Measurements from ENCODE around the gene CDCA4.

CDCA4 gene

GRCh38 chr14:104982548-104983230 is 38.2 kb downstream of the CDCA4 start:
- TF ChIP-seq GATA2 (IDR thresholded peaks at IDR 0.05; ENCODE audit: low read depth, low read length) (no peak), GATA3 (IDR thresholded peaks at IDR 0.05; ENCODE audit: low read depth, low read length) (no peak)

GRCh38 chr14:104981699-104982541 is 39.0 kb downstream of the CDCA4 start:
- TF ChIP-seq GATA2 (IDR thresholded peaks at IDR 0.05; ENCODE audit: low read depth, low read length) (no peak), GATA3 (IDR thresholded peaks at IDR 0.05; ENCODE audit: low read depth, low read length) (no peak)

GRCh38 chr14:104980611-104981531 is 40.0 kb downstream of the CDCA4 start:
- TF ChIP-seq GATA2 (IDR thresholded peaks at IDR 0.05; ENCODE audit: low read depth, low read length) (no peak), GATA3 (IDR thresholded peaks at IDR 0.05; ENCODE audit: low read depth, low read length) (no peak)

DNA sequence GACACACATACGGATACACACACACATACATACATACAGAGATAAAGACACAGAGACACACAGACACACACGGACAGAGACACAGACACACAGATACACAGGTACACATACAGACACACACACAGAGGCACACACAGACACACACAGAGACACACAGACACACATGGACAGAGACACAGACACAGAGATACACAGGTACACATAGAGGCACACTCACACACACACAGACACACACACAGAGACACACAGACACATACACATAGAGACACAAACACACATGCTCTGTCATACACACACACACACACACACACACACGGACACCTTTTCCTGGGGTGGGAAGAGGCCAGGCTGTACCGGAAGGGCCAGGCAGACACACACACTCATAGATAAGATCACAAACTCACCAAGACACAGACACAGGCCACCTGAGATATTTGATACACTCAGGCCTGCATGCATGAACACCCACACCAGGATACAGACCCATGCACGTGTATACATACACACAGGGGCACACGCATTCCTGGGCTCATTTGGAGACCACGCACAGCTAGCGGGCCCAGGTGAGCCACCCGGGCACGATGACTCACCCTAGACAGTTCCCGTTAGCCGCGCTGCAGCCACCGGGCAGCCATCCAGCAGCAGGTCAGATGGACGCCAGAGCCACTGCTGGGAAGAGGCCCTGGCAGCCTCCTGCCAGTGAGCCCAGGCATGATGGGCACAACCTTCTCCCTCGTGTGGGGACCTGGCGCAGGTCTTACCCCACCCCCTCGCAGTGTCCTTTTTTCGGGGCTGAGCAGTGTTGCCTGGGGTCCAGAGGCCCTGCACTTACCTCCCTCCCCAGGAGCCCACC is 40.9 kb downstream of the CDCA4 start:
- TF ChIP-seq GATA3 (IDR thresholded peaks at IDR 0.05; ENCODE audit: low read depth, low read length) (no peak), GATA2 (IDR thresholded peaks at IDR 0.05; ENCODE audit: low read depth, low read length) (peak; percentile 74)

DNA sequence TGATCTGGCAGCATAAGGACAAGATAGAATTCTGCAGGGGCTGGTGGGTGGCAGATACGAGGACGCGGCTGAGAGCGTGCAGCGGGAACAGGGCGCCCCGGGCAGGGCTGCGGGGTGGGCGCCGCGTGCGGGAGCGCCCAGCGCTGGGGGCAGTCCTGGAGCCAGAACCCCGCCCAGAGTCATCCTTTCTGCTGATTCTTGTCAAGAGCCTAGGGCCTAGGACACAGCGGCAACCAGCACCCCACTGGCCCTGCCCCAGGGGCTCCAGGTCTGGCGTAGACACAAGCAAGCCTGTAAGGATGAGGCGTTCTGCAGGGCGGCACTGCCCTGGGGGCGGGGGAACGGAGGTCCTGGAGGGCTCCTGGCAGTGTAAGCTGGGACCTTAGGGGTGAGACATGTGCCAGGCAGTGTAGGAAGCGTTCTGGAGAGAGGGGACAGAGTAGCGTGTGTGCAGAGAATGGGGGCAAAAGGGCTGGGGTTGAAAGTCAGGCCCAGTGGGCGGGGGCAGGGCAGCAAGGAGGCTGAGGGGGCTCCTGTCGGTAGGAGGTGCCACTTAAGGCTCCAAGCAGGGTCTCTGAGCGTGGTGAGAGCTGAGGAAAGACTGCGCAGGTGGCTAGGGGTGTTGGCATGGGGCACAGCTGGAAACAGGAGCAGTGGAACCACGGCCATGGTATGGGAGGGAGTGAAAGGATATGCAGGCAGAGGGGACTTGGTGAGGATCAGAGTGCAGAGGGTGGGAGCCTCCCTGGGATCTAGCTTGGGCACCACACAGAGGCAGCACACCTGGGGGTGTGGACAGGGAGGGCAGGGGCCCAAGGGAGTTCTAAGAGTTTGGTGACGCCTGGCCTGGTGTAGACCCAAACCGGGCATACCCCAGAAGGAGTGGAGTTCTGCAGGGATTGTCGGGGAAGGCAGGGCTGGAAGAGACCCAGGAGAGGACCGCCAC is 41.9 kb downstream of the CDCA4 start:
- TF ChIP-seq GATA3 (IDR thresholded peaks at IDR 0.05; ENCODE audit: low read depth, low read length) = no peak
- TF ChIP-seq GATA2 (IDR thresholded peaks at IDR 0.05; ENCODE audit: low read depth, low read length) = 0 out of 2 replicates have a peak, but pooled peaks have one; percentile 7

- no peak for TF ChIP-seq GATA3 (IDR thresholded peaks at IDR 0.05; ENCODE audit: low read depth, low read length)
- TF ChIP-seq GATA2 (IDR thresholded peaks at IDR 0.05; ENCODE audit: low read depth, low read length) = no peak
These were observed 42.9 kb downstream of the CDCA4 start, which contains the start of gene AHNAK2 for GRCh38 chr14:104977681-104978653. Gene AHNAK2, minus strand, starts transcription at chr14:104978374. Its CDS starts 137 bp downstream, at chr14:104978237.

GRCh38 chr14:104977008-104977680 is 43.7 kb downstream of the CDCA4 start:
- TF ChIP-seq GATA2 (IDR thresholded peaks at IDR 0.05; ENCODE audit: low read depth, low read length) (no peak), GATA3 (IDR thresholded peaks at IDR 0.05; ENCODE audit: low read depth, low read length) (no peak)

GRCh38 chr14:104976198-104977007 is 44.5 kb downstream of the CDCA4 start:
- no peak for TF ChIP-seq GATA3 (IDR thresholded peaks at IDR 0.05; ENCODE audit: low read depth, low read length)
- no peak for TF ChIP-seq GATA2 (IDR thresholded peaks at IDR 0.05; ENCODE audit: low read depth, low read length)

DNA sequence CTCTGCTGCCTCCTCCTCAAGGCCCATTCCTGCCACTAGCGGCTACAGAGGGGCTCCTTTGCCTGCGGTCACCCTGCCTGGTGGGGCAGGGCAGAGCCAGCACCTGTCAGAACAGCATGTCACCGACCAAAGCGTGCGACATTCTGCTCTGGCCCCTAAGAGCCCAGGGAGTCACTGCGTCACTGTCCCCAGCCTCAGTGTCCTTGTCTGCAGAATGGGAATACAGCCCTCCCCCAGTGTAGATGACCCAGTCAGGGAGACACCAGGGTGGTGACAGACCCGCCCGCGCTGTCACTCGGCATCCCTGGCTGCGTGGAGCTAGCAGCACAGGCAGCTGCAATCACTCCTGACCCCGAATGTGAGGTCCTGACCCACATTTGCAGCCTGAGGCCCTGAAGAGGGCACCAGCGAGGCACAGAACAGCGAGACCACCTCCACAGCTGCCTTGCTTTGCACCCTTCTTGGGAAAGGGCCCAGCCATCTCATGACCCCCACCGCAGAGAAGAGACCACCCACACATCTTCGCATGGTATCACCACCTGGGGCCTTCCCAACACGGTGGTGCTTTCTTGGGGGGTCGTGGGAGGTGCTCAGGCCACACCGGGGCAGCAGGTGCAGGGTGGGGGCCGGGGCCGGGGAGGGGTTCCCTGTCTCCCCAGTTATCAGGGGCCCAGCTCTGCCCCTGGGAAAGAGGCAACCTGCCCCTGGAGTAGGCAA is 45.2 kb downstream of the CDCA4 start:
- TF ChIP-seq GATA2 (IDR thresholded peaks at IDR 0.05; ENCODE audit: low read depth, low read length) = no peak
- no peak for TF ChIP-seq GATA3 (IDR thresholded peaks at IDR 0.05; ENCODE audit: low read depth, low read length)

All from SH-SY5Y (cell line).